ENCODE measurements around the gene DLGAP1. TPM values are rescaled to one million over a fixed set of nuclear protein-coding genes. Genes with fewer than 3 reads are reported as not detected.

Gene DLGAP1
- total and polyA plus RNA-seq, 10 of the 15 experiments (the other 5 are each of a cell fraction or from before 2014, with no cell fraction given): 0.23 to 27.6 (median 1.9) TPM

DNA sequence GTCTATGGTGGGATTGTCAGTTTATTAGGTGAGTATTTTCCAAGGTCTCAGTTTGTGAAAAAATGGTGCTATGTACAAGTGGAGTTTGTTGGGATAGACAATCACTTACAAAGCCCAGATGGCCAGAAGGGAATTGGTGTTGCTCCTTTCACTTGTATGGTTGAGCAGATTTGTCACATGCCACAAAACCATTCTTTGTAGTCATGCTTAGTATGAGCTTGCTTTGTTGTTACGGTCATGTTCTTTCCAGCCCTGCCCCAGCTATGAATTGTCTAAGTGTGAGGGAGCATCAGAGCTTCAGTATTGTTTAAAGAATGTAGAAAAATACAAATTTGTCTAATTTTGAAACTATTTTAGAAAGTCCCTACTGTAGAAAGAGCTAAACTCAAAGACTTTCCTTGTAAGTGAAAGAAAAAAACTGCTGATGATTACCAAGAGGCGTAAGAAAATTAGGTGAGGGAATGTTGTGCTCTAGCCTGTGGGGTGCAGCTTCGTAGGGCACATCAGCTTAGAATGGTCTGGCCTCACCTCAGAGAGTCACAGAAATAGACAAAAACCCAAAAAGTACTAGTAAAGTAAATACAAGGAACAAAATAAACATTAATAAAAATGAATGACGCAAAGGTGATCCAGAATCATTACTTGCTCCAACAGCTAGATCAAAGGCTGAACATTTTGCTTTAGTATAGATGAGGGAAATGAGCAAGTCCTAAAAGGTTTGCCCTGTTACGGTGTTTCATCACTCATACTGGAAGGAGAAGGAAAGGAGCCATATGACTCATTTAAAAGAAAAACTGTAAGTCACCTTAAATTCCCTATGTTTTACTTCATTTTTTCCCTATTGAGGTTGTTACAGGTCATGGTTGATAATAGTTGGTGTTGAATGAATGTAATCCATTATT is 995.9 kb downstream of the DLGAP1 start (continued):
- TF ChIP-seq NKRF (conservative IDR thresholded peaks at IDR 0.05): no peak
- no peak for TF ChIP-seq KAT2A (conservative IDR thresholded peaks at IDR 0.05; ENCODE audit: control insufficient read depth, low read depth, low read length)
- no peak for TF ChIP-seq SP1 (IDR thresholded peaks at IDR 0.05; ENCODE audit: low read depth, low read length)
- 0 out of 2 replicates have a peak, but pooled peaks have one; percentile 9 for TF ChIP-seq ATF2 (IDR thresholded peaks at IDR 0.05; ENCODE audit: low read length)
- TF ChIP-seq WRNIP1 (IDR thresholded peaks at IDR 0.05; ENCODE audit: borderline replicate concordance, low read depth, low read length): no peak
- TF ChIP-seq RAD21 (IDR thresholded peaks at IDR 0.05; ENCODE audit: insufficient read depth, low read depth, low read length): no peak
- TF ChIP-seq FOXK2 (IDR thresholded peaks at IDR 0.05): no peak
- TF ChIP-seq ZNF687 (IDR thresholded peaks at IDR 0.05): peak; percentile 42
- peak; percentile 62; the same call in 1 of the 2 replicates for TF ChIP-seq RELB (IDR thresholded peaks at IDR 0.05; ENCODE audit: low read depth)
- no peak for TF ChIP-seq TCF3 (IDR thresholded peaks at IDR 0.05; ENCODE audit: borderline replicate concordance, insufficient read depth, low read depth, low read length)
